Neural crest cell (in vitro differentiated cells): ENCODE measurements around the gene FANCE. TPM values are rescaled to one million over a fixed set of nuclear protein-coding genes. Genes with fewer than 3 reads are reported as not detected.

Experiments used
- DNase-seq: peaks from one replicate; pipeline ENCODE4 v3.0.0; 2021; ENCODE audit warnings: low read depth, mixed read lengths, low spot score
- H3K27ac Mint-ChIP-seq: one replicate; pipeline ENCODE4 v1.8.0; 2021; ENCODE audit warnings: mild to moderate bottlenecking, mixed read lengths; ENCODE audit not compliant: unreplicated experiment
- H3K27me3 Mint-ChIP-seq: 2 replicates; pipeline ENCODE4 v1.8.0; 2021; ENCODE audit warnings: low read depth, mild to moderate bottlenecking, mixed read lengths
- H3K36me3 Mint-ChIP-seq: 2 replicates; pipeline ENCODE4 v1.8.0; 2021; ENCODE audit warnings: low read depth, mild to moderate bottlenecking, mixed read lengths
- H3K4me1 Mint-ChIP-seq: 2 replicates; pipeline ENCODE4 v1.8.0; 2021; ENCODE audit warnings: mixed read lengths
- H3K4me3 Mint-ChIP-seq: one replicate; pipeline ENCODE4 v1.8.0; 2021; ENCODE audit warnings: mild to moderate bottlenecking, mixed read lengths
- H3K9me3 Mint-ChIP-seq: 2 replicates; pipeline ENCODE4 v1.8.0; 2021; ENCODE audit warnings: mixed read lengths
- total RNA-seq: library from RNA; stranded (reverse); gene quantifications from 2 replicates; pipeline ENCODE4 v1.2.1, GENCODE V29; 2021
- TF ChIP-seq, protein P1 (sequence below): fragments of 200-600 bp; sonication (generic); conservative IDR thresholded peaks from 2 replicates; pipeline ENCODE4 v1.5.0; 2021; ENCODE audit warnings: antibody characterized with exemption, mild to moderate bottlenecking

The FANCE gene
- total RNA-seq, 1 donor from 2014 or later, result 20.4 TPM

DNA sequence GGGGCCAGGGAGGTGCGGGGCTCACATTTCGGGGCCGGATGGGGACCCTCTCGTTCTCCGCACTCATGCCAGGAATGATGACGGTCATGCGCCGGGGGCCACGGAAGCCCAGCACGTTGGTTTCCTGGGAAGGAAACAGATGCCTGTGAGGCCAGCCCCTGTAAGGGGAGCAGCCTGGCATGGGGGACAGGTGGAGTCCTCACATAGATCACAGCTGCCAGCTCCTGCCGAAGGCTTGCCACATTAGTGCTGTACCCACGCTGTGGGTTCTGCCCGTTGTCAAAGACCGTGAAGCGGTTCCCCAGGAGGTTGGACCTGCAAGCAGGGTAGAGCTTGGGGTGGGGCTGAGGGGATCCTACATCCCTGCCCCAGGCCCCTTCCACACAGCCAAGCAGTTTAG lies 51.4 kb downstream of the FANCE start:
- Mint-ChIP-seq H3K4me1 (peaks cover 34% of the 10 kb centered on the region), H3K9me3 (no peaks in the 10 kb centered on the region), H3K27me3 (peaks cover 3% of the 10 kb centered on the region), H3K27ac (no peak overlapping the region), H3K4me3 (no peak overlapping the region), H3K36me3 (no peaks in the 10 kb centered on the region)
- no peak for DNase-seq
- TF ChIP-seq, protein P1, sequence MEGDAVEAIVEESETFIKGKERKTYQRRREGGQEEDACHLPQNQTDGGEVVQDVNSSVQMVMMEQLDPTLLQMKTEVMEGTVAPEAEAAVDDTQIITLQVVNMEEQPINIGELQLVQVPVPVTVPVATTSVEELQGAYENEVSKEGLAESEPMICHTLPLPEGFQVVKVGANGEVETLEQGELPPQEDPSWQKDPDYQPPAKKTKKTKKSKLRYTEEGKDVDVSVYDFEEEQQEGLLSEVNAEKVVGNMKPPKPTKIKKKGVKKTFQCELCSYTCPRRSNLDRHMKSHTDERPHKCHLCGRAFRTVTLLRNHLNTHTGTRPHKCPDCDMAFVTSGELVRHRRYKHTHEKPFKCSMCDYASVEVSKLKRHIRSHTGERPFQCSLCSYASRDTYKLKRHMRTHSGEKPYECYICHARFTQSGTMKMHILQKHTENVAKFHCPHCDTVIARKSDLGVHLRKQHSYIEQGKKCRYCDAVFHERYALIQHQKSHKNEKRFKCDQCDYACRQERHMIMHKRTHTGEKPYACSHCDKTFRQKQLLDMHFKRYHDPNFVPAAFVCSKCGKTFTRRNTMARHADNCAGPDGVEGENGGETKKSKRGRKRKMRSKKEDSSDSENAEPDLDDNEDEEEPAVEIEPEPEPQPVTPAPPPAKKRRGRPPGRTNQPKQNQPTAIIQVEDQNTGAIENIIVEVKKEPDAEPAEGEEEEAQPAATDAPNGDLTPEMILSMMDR, result no peak

DNA sequence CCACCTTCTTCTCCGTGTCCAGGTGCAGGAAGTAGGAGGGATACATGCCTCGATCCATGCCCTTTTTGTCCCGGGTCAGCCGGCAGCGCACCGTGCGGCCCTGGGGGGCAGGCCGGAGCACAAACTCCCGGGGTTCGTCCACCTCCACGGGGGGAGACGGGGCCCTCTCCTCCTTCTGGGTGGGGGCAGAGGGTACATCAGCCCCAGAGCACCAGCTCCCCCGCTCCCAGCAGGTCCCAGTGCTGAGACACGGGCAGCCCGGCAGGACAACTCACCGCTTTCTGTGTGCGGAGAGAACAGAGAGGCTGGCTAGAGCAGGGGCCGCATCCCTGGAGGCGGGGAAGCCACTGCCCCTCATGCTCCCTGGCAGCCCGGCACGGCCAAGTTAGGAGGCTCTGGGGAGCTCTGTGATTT lies 53.9 kb downstream of the FANCE start:
- H3K9me3 Mint-ChIP-seq, result no peaks in the 10 kb centered on the region
- H3K4me3 Mint-ChIP-seq, result no peak overlapping the region
- no peak overlapping the region for H3K27ac Mint-ChIP-seq
- TF ChIP-seq, protein P1, result no peak
- no peak for DNase-seq
- peaks cover 37% of the 10 kb centered on the region for H3K4me1 Mint-ChIP-seq
- no peaks in the 10 kb centered on the region for H3K36me3 Mint-ChIP-seq
- H3K27me3 Mint-ChIP-seq, result no peaks in the 10 kb centered on the region

DNA sequence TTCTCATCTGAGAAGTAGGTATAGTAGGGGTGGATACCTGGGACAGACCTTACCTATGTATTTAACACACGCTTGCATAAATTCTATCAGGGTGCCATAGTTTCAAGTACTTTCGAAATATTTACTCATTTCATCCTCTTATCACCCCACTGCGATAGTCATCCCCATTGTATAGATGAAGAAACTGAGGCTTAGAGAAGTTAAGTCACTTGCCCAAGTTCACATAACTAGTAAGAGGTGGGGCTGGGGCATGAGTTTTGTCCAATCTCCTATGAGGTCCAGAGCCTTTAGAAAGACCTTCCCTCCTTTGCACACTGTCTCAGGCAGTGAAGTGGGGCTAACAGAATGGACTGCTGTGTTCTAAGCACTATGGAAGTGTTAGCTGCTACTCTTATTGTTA lies 54.4 kb downstream of the FANCE start:
- Mint-ChIP-seq H3K9me3 (no peaks in the 10 kb centered on the region), H3K27ac (no peak overlapping the region), H3K4me1 (peaks cover 36% of the 10 kb centered on the region), H3K4me3 (no peak overlapping the region), H3K27me3 (no peaks in the 10 kb centered on the region), H3K36me3 (no peaks in the 10 kb centered on the region)
- TF ChIP-seq, protein P1, result no peak
- no peak for DNase-seq

DNA sequence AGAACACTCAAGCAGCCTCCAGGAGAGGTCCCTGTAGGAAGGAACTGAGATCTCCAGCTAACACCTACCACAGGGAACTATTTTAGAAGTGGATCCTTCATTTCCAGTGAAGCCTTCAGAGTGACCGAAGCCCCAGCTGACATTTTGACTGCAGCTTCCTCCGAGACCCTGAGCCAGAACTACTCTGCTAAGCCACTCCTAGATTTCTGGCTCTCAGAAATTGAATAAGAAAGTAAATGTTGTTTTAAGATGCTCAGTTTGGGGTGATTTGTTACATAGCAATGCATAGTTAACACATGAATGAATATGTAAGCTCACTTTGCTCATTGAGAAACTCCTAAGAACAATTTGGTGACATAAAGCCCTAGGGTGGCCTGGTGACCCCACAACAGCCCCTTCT lies 55.1 kb downstream of the FANCE start:
- DNase-seq, result no peak
- no peaks in the 10 kb centered on the region for H3K9me3 Mint-ChIP-seq
- peaks cover 36% of the 10 kb centered on the region for H3K4me1 Mint-ChIP-seq
- TF ChIP-seq, protein P1, result no peak
- H3K4me3 Mint-ChIP-seq, result no peak overlapping the region
- no peaks in the 10 kb centered on the region for H3K27me3 Mint-ChIP-seq
- no peaks in the 10 kb centered on the region for H3K36me3 Mint-ChIP-seq
- no peak overlapping the region for H3K27ac Mint-ChIP-seq

DNA sequence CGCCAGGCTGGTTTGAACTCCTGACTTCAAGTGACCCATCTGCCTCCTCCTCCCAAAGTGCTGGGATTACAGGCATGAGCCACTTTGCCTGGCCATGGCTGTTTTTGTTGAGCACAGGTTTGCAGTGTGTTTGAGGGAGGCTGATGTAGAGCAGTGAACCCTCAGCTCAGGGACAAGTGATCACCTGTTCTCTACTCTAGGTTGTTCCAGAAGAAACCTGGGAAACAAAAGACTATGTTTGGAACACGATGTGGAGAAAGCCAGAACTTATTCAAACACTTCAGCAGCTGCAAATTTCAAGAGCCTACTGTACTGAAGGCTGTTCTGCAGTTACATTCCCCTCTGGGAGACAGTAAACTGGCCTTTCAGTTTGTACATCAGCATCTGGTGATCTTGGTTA lies 55.9 kb downstream of the FANCE start:
- no peak overlapping the region for H3K27ac Mint-ChIP-seq
- H3K27me3 Mint-ChIP-seq, result no peaks in the 10 kb centered on the region
- no peak overlapping the region for H3K4me3 Mint-ChIP-seq
- no peaks in the 10 kb centered on the region for H3K36me3 Mint-ChIP-seq
- TF ChIP-seq, protein P1, result no peak
- no peaks in the 10 kb centered on the region for H3K9me3 Mint-ChIP-seq
- H3K4me1 Mint-ChIP-seq, result peaks cover 36% of the 10 kb centered on the region
- no peak for DNase-seq

DNA sequence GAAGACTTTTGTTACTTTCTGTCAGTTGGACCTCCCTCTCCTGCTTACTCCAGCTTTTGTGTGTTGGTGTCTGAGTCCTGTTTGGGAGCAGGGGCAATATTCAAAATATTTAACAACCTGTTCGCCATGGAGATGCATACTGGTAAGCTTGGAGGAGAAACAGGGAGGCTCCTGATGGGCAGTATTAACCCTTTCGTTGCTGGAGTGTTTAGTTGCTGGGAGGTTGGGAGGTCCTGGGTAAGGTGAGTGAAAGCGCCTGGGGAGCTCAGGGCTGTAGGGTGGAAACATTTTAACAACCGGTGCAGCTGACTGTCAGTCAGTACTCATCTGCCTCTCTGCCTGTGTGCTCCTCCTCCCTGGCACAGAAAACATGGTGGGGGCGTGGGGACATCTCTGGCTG lies 56.4 kb downstream of the FANCE start:
- no peak overlapping the region for H3K4me3 Mint-ChIP-seq
- H3K9me3 Mint-ChIP-seq, result no peaks in the 10 kb centered on the region
- H3K27me3 Mint-ChIP-seq, result no peaks in the 10 kb centered on the region
- no peak for DNase-seq
- peaks cover 36% of the 10 kb centered on the region for H3K4me1 Mint-ChIP-seq
- no peaks in the 10 kb centered on the region for H3K36me3 Mint-ChIP-seq
- H3K27ac Mint-ChIP-seq, result peak overlapping the region; percentile 43
- TF ChIP-seq, protein P1, result no peak
